H1 (cell line): ENCODE results near the gene SYNDIG1.

Experiments
- HDAC6 ChIP-seq: IDR thresholded peaks from one replicate; pipeline ENCODE4 v1.7.1; 2012; ENCODE audit warnings: low read depth, mild to moderate bottlenecking, inconsistent platforms, low read length, moderate library complexity
- POU5F1 ChIP-seq: IDR thresholded peaks from 2 replicates; pipeline ENCODE4 v1.6.1; 2011; ENCODE audit warnings: low read depth, mild to moderate bottlenecking, low read length, moderate library complexity
- TF ChIP-seq, protein P1 (sequence below), 3 experiments: IDR thresholded peaks; 1 replicate in 2 of 3; 2 replicates in 1 of 3; pipeline versions ENCODE4 v1.5.1 to v1.6.1; 2011; ENCODE audit warnings: low read length in 3 of 3, mild to moderate bottlenecking in 3 of 3, inconsistent platforms in 2 of 3, low read depth in 1 of 3, moderate library complexity in 1 of 3; ENCODE audit not compliant: insufficient read depth in 1 of 3; ENCODE audit errors: control extremely low read depth in 1 of 3

DNA sequence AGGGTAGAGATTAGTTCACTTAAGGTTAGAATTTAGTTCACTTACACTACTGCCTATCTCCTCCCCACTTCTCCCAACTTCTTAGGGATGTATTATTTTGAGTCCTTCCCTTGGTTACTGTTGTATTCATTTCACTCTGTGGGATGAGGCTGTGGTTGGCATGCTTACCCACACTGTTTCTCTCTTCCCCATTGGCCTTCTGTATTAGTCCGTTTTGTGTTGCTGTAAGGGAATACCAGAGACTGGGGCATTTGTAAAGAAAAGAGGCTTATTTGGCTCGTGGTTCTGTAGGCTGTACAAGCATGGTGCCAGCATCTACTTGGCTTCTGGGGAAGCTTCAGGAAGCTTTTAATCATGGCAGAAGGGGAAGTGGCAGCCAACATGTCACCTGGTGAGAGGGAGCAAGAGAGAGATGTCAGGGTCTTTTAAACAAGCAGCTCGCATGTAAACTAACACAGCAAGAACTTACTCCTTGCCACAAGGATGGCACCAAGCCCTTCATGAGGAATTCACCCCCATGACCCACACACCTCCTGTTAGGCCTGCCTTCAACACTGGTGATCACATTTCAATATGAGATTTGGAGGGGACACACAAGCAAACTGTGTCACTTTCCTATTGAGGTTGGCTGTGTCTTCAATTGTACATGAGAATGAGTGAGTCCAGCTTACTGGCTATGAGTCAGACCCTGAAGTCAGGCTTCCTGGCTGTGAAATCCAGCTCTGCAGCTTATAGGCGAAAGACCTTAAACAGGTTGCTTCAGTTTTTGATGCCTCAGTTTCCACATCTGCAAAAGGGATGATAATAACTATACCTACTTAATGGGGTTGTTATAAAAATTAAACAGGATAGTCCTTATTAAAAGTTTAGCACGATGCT, 53.3 kb downstream of the SYNDIG1 start:
- TF ChIP-seq, protein P1, sequence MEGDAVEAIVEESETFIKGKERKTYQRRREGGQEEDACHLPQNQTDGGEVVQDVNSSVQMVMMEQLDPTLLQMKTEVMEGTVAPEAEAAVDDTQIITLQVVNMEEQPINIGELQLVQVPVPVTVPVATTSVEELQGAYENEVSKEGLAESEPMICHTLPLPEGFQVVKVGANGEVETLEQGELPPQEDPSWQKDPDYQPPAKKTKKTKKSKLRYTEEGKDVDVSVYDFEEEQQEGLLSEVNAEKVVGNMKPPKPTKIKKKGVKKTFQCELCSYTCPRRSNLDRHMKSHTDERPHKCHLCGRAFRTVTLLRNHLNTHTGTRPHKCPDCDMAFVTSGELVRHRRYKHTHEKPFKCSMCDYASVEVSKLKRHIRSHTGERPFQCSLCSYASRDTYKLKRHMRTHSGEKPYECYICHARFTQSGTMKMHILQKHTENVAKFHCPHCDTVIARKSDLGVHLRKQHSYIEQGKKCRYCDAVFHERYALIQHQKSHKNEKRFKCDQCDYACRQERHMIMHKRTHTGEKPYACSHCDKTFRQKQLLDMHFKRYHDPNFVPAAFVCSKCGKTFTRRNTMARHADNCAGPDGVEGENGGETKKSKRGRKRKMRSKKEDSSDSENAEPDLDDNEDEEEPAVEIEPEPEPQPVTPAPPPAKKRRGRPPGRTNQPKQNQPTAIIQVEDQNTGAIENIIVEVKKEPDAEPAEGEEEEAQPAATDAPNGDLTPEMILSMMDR (IDR thresholded peaks at IDR 0.05; ENCODE audit: control extremely low read depth in 1 of 3, insufficient read depth in 1 of 3, low read depth in 1 of 3, low read length in 3 of 3), result no peak
- TF ChIP-seq POU5F1, result no peak
- no peak for TF ChIP-seq HDAC6
